GM12878 (cell line): ENCODE measurements around the gene SCAMP4. TPM values are rescaled to one million over a fixed set of nuclear protein-coding genes. Genes with fewer than 3 reads are reported as not detected.

Source experiments
- ATAC-seq: fragments of 200-7000 bp; cut with Tn5 transposase; 3 replicates; pipeline ENCODE4 v1.9.1; 2020; ENCODE audit warnings: mild to moderate bottlenecking, moderate library complexity
- BruUV-seq: library from RNA; stranded (reverse); fragments of 400-500 nt; replicated peaks from 2 replicates; lab custom pipeline; 2021; lab: Mats Ljungman, UMichigan
- CTCF ChIA-PET: fragments of 300-600 bp; sonication (Branson Sonifier 250); formaldehyde crosslinking; extraction: SDS; loops from one replicate; lab custom pipeline; 2021; ENCODE audit warnings: inconsistent platforms; lab: Yijun Ruan, JAX
- POLR2A ChIA-PET: fragments of 350-600 bp; formaldehyde crosslinking; extraction: SDS; loops from one replicate; lab custom pipeline; 2021; ENCODE audit warnings: inconsistent platforms; lab: Charles Lee
- RAD21 ChIA-PET: fragments of 300-600 bp; sonication (Branson Sonifier 250); formaldehyde crosslinking; loops from one replicate; lab custom pipeline; 2023; ENCODE audit warnings: antibody characterized with exemption; ENCODE audit not compliant: unreplicated experiment; lab: Charles Lee
- SMC1A ChIA-PET: fragments of 300-600 bp; sonication (Branson Sonifier 250); formaldehyde crosslinking; loops from one replicate; lab custom pipeline; 2023; ENCODE audit not compliant: unreplicated experiment, uncharacterized antibody; lab: Charles Lee
- DNase-seq: peaks from one replicate; pipeline ENCODE4 v3.0.0-alpha.2; 2011; ENCODE audit warnings: low read depth, low spot score
- FAIRE-seq: peaks from 3 replicates; lab custom pipeline; 2011; peaks lifted over from hg19 to GRCh38; lab: Jason Lieb, UNC
- H2AFZ ChIP-seq: 2 replicates; pipeline ENCODE4 v1.6.0; 2011; ENCODE audit warnings: low read depth, low read length, control low read depth; ENCODE audit not compliant: control insufficient read depth
- H3K27ac ChIP-seq: 2 replicates; pipeline ENCODE4 v1.5.1; 2011; ENCODE audit warnings: control low read depth; ENCODE audit not compliant: control insufficient read depth, insufficient read depth
- H3K27me3 ChIP-seq, 2 experiments: replicated peaks in 1 of 2; 2 replicates each; pipeline versions ENCODE4 v1.6.0 to v1.6.1; 2011; ENCODE audit warnings: low read length in 1 of 2; ENCODE audit not compliant: control insufficient read depth in 2 of 2, insufficient read depth in 2 of 2
- H3K36me3 ChIP-seq, 2 experiments: 2 replicates each; pipeline ENCODE4 v1.5.1; 2011; ENCODE audit warnings: low read length in 1 of 2; ENCODE audit not compliant: control insufficient read depth in 2 of 2, insufficient read depth in 2 of 2
- H3K4me1 ChIP-seq: 2 replicates; pipeline ENCODE4 v1.6.1; 2011; ENCODE audit warnings: mild to moderate bottlenecking, low read length, moderate library complexity, mixed read lengths; ENCODE audit not compliant: control insufficient read depth, insufficient read depth
- H3K4me2 ChIP-seq: 2 replicates; pipeline ENCODE4 v1.6.0; 2011; ENCODE audit warnings: control low read depth; ENCODE audit not compliant: control insufficient read depth, insufficient read depth
- H3K4me3 ChIP-seq: fragments of 200-600 bp; sonication (generic); 2 replicates; pipeline ENCODE4 v1.5.1; 2016
- H3K79me2 ChIP-seq: 2 replicates; pipeline ENCODE4 v1.6.0; 2011; ENCODE audit warnings: low read length; ENCODE audit not compliant: control insufficient read depth, insufficient read depth
- H3K9ac ChIP-seq: 2 replicates; pipeline ENCODE4 v1.8.0; 2011; ENCODE audit warnings: low read length, control low read depth, mixed read lengths; ENCODE audit not compliant: control insufficient read depth, insufficient read depth
- H3K9me3 ChIP-seq: replicated peaks from 3 replicates; pipeline ENCODE4 v1.5.1; 2011; ENCODE audit warnings: mild to moderate bottlenecking, low read length; ENCODE audit not compliant: control insufficient read depth, insufficient read depth
- H4K20me1 ChIP-seq: 2 replicates; pipeline ENCODE4 v1.6.0; 2011; ENCODE audit not compliant: control insufficient read depth, insufficient read depth
- BRCA1 ChIP-seq: IDR thresholded peaks from 2 replicates; pipeline ENCODE4 v1.6.1; 2011; ENCODE audit warnings: low read depth, low read length, improper control_type of control experiment
- CUX1 ChIP-seq: IDR thresholded peaks from 2 replicates; pipeline ENCODE4 v1.6.1; 2012; ENCODE audit warnings: improper control_type of control experiment, low read depth, low read length; ENCODE audit not compliant: insufficient replicate concordance
- DPF2 ChIP-seq: fragments of 450-650 bp; IDR thresholded peaks from 2 replicates; pipeline ENCODE4 v1.6.1; 2017; ENCODE audit warnings: mild to moderate bottlenecking
- ESRRA ChIP-seq: IDR thresholded peaks from 2 replicates; pipeline ENCODE4 v1.6.1; 2012; ENCODE audit warnings: mild to moderate bottlenecking, low read length, improper control_type of control experiment
- FOS ChIP-seq: IDR thresholded peaks from 3 replicates; pipeline ENCODE4 v1.6.1; 2011; ENCODE audit warnings: borderline replicate concordance; ENCODE audit not compliant: insufficient read length; ENCODE audit errors: extremely low read depth
- IRF3 ChIP-seq: fragments of 450-650 bp; IDR thresholded peaks from 2 replicates; pipeline ENCODE4 v1.6.1; 2014; ENCODE audit warnings: mild to moderate bottlenecking
- KLF5 ChIP-seq: fragments of 450-650 bp; IDR thresholded peaks from 2 replicates; pipeline ENCODE4 v1.6.1; 2014; ENCODE audit warnings: mild to moderate bottlenecking; ENCODE audit not compliant: partially characterized antibody
- MEF2B ChIP-seq: fragments of 450-650 bp; IDR thresholded peaks from 2 replicates; pipeline ENCODE4 v1.6.1; 2018; ENCODE audit warnings: mild to moderate bottlenecking, moderate library complexity; ENCODE audit not compliant: partially characterized antibody, poor library complexity, severe bottlenecking
- MXI1 ChIP-seq: fragments of 150-350 bp; IDR thresholded peaks from 2 replicates; pipeline ENCODE4 v1.6.1; 2011; ENCODE audit warnings: low read depth, mild to moderate bottlenecking, inconsistent platforms, low read length, improper control_type of control experiment
- NFYA ChIP-seq: IDR thresholded peaks from 2 replicates; pipeline ENCODE4 v1.6.1; 2011; ENCODE audit warnings: low read depth, mild to moderate bottlenecking, low read length, improper control_type of control experiment, borderline replicate concordance
- RBBP5 ChIP-seq: fragments of 200-600 bp; sonication (generic); conservative IDR thresholded peaks from 2 replicates; pipeline ENCODE4 v1.6.1; 2016
- TBL1XR1 ChIP-seq: IDR thresholded peaks from 2 replicates; pipeline ENCODE4 v1.6.1; 2012; ENCODE audit warnings: low read depth, low read length, improper control_type of control experiment
- TCF3 ChIP-seq: IDR thresholded peaks from 2 replicates; pipeline ENCODE4 v1.6.1; 2012; ENCODE audit warnings: low read depth, mild to moderate bottlenecking, low read length, borderline replicate concordance; ENCODE audit not compliant: insufficient read depth
- USF1 ChIP-seq: IDR thresholded peaks from 2 replicates; pipeline ENCODE4 v1.6.1; 2011; ENCODE audit warnings: borderline replicate concordance, low read depth, mild to moderate bottlenecking, moderate library complexity, mixed read lengths, low read length; ENCODE audit not compliant: insufficient read depth; ENCODE audit errors: extremely low read length
- YY1 ChIP-seq: IDR thresholded peaks from 2 replicates; pipeline ENCODE4 v1.6.1; 2011; ENCODE audit warnings: low read depth, mild to moderate bottlenecking, low read length
- ZZZ3 ChIP-seq: IDR thresholded peaks from 2 replicates; pipeline ENCODE4 v1.6.1; 2011; ENCODE audit warnings: low read depth; ENCODE audit not compliant: control insufficient read depth, insufficient read length
- WGBS: methylation state at CpG from one replicate; pipeline ENCODE4 v1.1.6; 2016; ENCODE audit warnings: low lambda C conversion rate; ENCODE audit not compliant: insufficient replicate concordance, insufficient coverage; ENCODE audit errors: missing lambda C conversion rate; 5-methylcytosine and 5-hydroxymethylcytosine counted together
- in situ Hi-C: fragments of 300-500 bp; cut with MboI; formaldehyde crosslinking; loops from 9 replicates; pipeline ENCODE4 v1.14.3; 2018; ENCODE audit warnings: mixed read lengths
- intact Hi-C: fragments of 100-400 bp; cut with micrococcal nuclease; formaldehyde crosslinking; loops from one replicate; pipeline ENCODE4 v1.14.2; 2022; ENCODE audit not compliant: unreplicated experiment
- polyA plus RNA-seq, 11 experiments: library from polyadenylated mRNA; depleted of rRNA in 4 of 11; unstranded in 6 of 11; stranded (reverse) in 5 of 11; fragments of >200 nt; fragmentation: Nextera tagmentation in 4 of 11; fragmentation: Illumina TruSeq in 1 of 11; extraction: Ambion mirVana in 4 of 11; extraction: Trizol in 1 of 11; gene quantifications; 1 replicate in 1 of 11; 2 replicates in 10 of 11; pipeline versions ENCODE4 v1.2.1 to v1.2.3, GENCODE V29; 2011 to 2016; ENCODE audit warnings: inconsistent platforms in 2 of 11, missing spikeins in 2 of 11, low read depth in 1 of 11
- total RNA-seq, 4 experiments: library from RNA; depleted of rRNA in 3 of 4; stranded (reverse); fragments of >200 nt in 3 of 4; fragmentation: Illumina TruSeq in 1 of 4; extraction: Trizol in 1 of 4; gene quantifications; 2 replicates each; pipeline versions ENCODE4 v1.2.1 to v1.2.3, GENCODE V29; 2013 to 2021

SCAMP4 gene
- total and polyA plus RNA-seq, 10 of the 15 experiments (the other 5 are each of a cell fraction or from before 2014, with no cell fraction given) = 0.63 to 34.7 (median 12.8) TPM

GRCh38 chr19:1953441-1954094, 48.4 kb downstream of the SCAMP4 start (continued):
- TF ChIP-seq CUX1 (no peak), MEF2B (no peak), TCF3 (no peak)

- no peak overlapping the region for H3K9ac ChIP-seq
- ATAC-seq (no peak), FAIRE-seq (no peak), DNase-seq (no peak)
- H3K4me2 ChIP-seq = no peak overlapping the region
- H3K4me3 ChIP-seq = no peak overlapping the region
- ChIA-PET POLR2A (no interaction called here), CTCF (interaction anchor here (0.6 kb wide), 1 partner anchor 8 kb away, joined by 3 read pairs; no protein-coding TSS in a partner anchor), SMC1A (no interaction called here), RAD21 (no interaction called here)
- H3K9me3 ChIP-seq = no peaks in the 10 kb centered on the region
- intact Hi-C loops (no loop called here), in situ Hi-C loops (no loop called here)
- peaks cover 31% of the 10 kb centered on the region for H3K79me2 ChIP-seq
- BruUV-seq = no TSS peak
- 96% methylated on average over 15 of the region's 15 CpGs for WGBS
- no peaks in the 10 kb centered on the region for H4K20me1 ChIP-seq
- H3K27ac ChIP-seq = no peak overlapping the region
- H3K4me1 ChIP-seq = no peaks in the 10 kb centered on the region
- peaks cover 5 to 33% of the 10 kb centered on the region in 2 experiments; a peak in 2 of 4 replicates for H3K36me3 ChIP-seq
- no peaks in the 10 kb centered on the region for H3K27me3 ChIP-seq
- no peak overlapping the region for H2AFZ ChIP-seq
- TF ChIP-seq DPF2 (no peak), RBBP5 (no peak), ESRRA (no peak), USF1 (no peak), FOS (no peak), IRF3 (no peak), KLF5 (no peak), BRCA1 (no peak), MXI1 (no peak), TBL1XR1 (no peak), YY1 (no peak), NFYA (no peak), ZZZ3 (no peak)
These were observed 49.3 kb downstream of the SCAMP4 start for GRCh38 chr19:1954532-1954933.
